Measurements from ENCODE around the gene RTP2. TPM values are rescaled to one million over a fixed set of nuclear protein-coding genes. Genes with fewer than 3 reads are reported as not detected.

RTP2 gene
- total RNA-seq, 4 donors from 2014 or later, result not detected

GRCh38 chr3:187739094-187739560, 36.8 kb upstream of the RTP2 start:
- no peaks in the 10 kb centered on the region for H3K27me3 ChIP-seq
- DNase-seq (ENCODE audit: low spot score in 2 of 2), result peak; percentile 86 to 87
- H3K27ac ChIP-seq, result peak overlapping the region; percentile 100
- peak in 1 of 3 donors; percentile 86 for TF ChIP-seq POLR2AphosphoS5 (IDR thresholded peaks at IDR 0.05)
- no peak for TF ChIP-seq POLR2A (IDR thresholded peaks at IDR 0.05)
- WGBS, result 2% methylated on average over 22 of the region's 22 CpGs
- peaks cover 6% of the 10 kb centered on the region for H3K36me3 ChIP-seq
- H3K4me3 ChIP-seq, result peak overlapping the region; percentile 93
- peaks cover 66% of the 10 kb centered on the region for H3K4me1 ChIP-seq
- no peaks in the 10 kb centered on the region for H3K9me3 ChIP-seq

DNA sequence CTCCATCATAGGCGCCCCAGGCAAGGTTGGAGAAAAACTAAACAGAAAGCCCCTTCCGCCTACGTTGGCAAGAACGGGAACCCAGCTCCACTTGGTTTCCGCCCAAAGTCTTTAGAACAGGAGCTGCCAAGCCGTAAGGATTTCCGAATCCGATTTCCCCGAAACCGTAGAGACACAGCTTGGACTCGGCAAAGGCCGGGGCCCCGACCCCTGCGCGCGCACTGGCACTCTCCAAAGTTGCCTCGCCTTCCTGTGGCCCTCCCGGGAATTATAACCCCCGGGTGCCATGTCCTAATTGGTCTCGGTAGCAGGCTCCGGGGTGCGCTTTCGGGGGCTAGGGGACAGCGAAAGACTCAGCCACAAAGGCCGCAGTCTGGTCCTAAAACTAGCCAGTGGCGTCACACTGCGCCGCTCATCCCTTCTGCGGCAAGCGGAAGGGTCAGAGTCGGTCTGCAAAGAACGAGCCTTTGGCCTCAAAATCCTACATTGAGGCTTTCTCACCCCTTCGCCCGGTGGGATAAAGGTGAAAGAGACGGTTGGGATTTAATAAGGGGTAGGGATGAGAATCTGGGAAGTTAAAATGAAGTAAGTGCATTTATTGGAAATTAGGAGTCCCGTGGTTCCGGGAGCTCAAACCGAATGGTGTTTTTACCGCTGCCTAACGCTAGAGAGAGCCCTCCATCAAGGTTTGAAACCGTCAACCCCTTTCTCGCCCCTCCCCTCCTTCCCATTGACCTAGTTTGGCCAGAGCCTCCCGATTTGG, 36.2 kb upstream of the RTP2 start:
- Histone ChIP-seq H3K4me3 (peak overlapping the region; percentile 93), H3K27ac (peak overlapping the region; percentile 100), H3K27me3 (no peaks in the 10 kb centered on the region), H3K4me1 (peaks cover 67% of the 10 kb centered on the region), H3K36me3 (peaks cover 13% of the 10 kb centered on the region), H3K9me3 (no peaks in the 10 kb centered on the region)
- WGBS, result under 1% methylated on average over 30 of the region's 43 CpGs
- TF ChIP-seq, protein P1, sequence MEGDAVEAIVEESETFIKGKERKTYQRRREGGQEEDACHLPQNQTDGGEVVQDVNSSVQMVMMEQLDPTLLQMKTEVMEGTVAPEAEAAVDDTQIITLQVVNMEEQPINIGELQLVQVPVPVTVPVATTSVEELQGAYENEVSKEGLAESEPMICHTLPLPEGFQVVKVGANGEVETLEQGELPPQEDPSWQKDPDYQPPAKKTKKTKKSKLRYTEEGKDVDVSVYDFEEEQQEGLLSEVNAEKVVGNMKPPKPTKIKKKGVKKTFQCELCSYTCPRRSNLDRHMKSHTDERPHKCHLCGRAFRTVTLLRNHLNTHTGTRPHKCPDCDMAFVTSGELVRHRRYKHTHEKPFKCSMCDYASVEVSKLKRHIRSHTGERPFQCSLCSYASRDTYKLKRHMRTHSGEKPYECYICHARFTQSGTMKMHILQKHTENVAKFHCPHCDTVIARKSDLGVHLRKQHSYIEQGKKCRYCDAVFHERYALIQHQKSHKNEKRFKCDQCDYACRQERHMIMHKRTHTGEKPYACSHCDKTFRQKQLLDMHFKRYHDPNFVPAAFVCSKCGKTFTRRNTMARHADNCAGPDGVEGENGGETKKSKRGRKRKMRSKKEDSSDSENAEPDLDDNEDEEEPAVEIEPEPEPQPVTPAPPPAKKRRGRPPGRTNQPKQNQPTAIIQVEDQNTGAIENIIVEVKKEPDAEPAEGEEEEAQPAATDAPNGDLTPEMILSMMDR (IDR thresholded peaks at IDR 0.05), result peak; percentile 65 to 79
- TF ChIP-seq EP300 (IDR thresholded peaks at IDR 0.05) (no peak), POLR2A (IDR thresholded peaks at IDR 0.05) (peak in 1 of 2 donors; percentile 66), POLR2AphosphoS5 (IDR thresholded peaks at IDR 0.05) (peak in 1 of 3 donors; percentile 20)
- DNase-seq (ENCODE audit: low spot score in 2 of 2), result peak; percentile 93

- H3K27me3 ChIP-seq, result no peaks in the 10 kb centered on the region
- no peak for DNase-seq (ENCODE audit: low spot score in 2 of 2)
- WGBS, result 2% methylated on average over 7 of the region's 7 CpGs
- peaks cover 18% of the 10 kb centered on the region for H3K36me3 ChIP-seq
- H3K4me1 ChIP-seq, result peaks cover 67% of the 10 kb centered on the region
- peak overlapping the region; percentile 93 for H3K4me3 ChIP-seq
- H3K9me3 ChIP-seq, result no peaks in the 10 kb centered on the region
- H3K27ac ChIP-seq, result peak overlapping the region; percentile 100
- TF ChIP-seq POLR2A (IDR thresholded peaks at IDR 0.05) (no peak), POLR2AphosphoS5 (IDR thresholded peaks at IDR 0.05) (no peak)
- TF ChIP-seq, protein P1 (IDR thresholded peaks at IDR 0.05), result no peak
Measured at GRCh38 chr3:187738071-187738330, 35.6 kb upstream of the RTP2 start.

DNA sequence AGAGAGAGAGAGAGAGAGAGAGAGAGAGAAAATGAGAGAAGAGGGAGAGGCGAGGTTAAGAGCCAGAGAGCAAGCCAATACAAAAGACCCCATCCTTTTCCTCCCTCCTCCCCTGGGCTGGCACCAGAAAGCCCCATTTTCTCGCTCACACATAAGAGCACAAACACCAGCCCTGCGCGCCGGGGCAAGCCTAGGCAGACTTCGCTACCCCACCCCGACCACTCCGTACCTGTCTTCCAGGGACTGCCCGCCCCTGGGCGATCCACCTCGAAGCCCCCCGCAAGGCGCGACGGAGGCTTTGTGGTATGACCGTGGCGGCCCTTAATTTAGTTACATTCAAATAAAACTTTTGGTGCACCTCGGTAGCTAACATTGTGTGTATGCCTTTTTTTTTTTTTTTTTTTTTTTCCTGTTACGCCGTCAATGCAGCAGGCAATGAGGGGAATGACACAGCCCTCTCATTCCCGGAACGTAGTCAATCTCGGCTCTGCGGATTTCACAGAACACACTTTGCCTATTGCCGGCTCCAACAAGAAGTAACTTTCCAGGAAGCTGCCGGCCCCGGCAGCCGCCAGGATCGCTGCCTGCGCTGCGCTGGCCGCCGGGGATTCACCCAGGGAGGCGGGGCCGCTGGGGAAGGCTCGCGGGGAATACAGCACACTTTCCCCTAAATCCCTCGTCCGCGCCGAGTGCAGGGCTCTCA, 35.2 kb upstream of the RTP2 start:
- Histone ChIP-seq H3K9me3 (no peaks in the 10 kb centered on the region), H3K36me3 (peaks cover 22% of the 10 kb centered on the region), H3K4me3 (peak overlapping the region; percentile 93), H3K27ac (peak overlapping the region; percentile 100), H3K4me1 (peaks cover 63% of the 10 kb centered on the region), H3K27me3 (no peaks in the 10 kb centered on the region)
- DNase-seq (ENCODE audit: low spot score in 2 of 2), result peak; percentile 88 to 89
- WGBS, result 4% methylated on average over 33 of the region's 41 CpGs
- TF ChIP-seq POLR2AphosphoS5 (IDR thresholded peaks at IDR 0.05) (peak in 2 of 3 donors; percentile 35 to 50), POLR2A (IDR thresholded peaks at IDR 0.05) (peak in 1 of 2 donors; percentile 39), EP300 (IDR thresholded peaks at IDR 0.05) (no peak)

- DNase-seq (ENCODE audit: low spot score in 2 of 2), result no peak
Measured at GRCh38 chr3:187737006-187737367, 34.6 kb upstream of the RTP2 start.

More at GRCh38 chr3:187737006-187737367, 34.6 kb upstream of the RTP2 start:
- Histone ChIP-seq H3K27ac (peak overlapping the region; percentile 100), H3K36me3 (peaks cover 28% of the 10 kb centered on the region), H3K27me3 (no peaks in the 10 kb centered on the region), H3K4me1 (peaks cover 59% of the 10 kb centered on the region), H3K4me3 (peak overlapping the region; percentile 93), H3K9me3 (no peaks in the 10 kb centered on the region)
- WGBS, result 49% methylated on average over 4 of the region's 4 CpGs
- TF ChIP-seq POLR2AphosphoS5 (IDR thresholded peaks at IDR 0.05) (no peak), EP300 (IDR thresholded peaks at IDR 0.05) (no peak), POLR2A (IDR thresholded peaks at IDR 0.05) (no peak)
- TF ChIP-seq, protein P1 (IDR thresholded peaks at IDR 0.05), result no peak

Data from suprapubic skin (tissue), 4 donors.